Jurkat, Clone E6-1 (cell line): ENCODE data around the gene ABCE1.

Source experiments
- DNase-seq: peaks from one replicate; pipeline ENCODE4 v3.0.0-alpha.2; 2011; ENCODE audit warnings: low read depth, low spot score
- H3K4me3 ChIP-seq: 2 replicates; pipeline ENCODE4 v1.5.1; 2011; ENCODE audit warnings: mild to moderate bottlenecking, low read length, control low read depth, moderate library complexity

ABCE1 gene

DNA sequence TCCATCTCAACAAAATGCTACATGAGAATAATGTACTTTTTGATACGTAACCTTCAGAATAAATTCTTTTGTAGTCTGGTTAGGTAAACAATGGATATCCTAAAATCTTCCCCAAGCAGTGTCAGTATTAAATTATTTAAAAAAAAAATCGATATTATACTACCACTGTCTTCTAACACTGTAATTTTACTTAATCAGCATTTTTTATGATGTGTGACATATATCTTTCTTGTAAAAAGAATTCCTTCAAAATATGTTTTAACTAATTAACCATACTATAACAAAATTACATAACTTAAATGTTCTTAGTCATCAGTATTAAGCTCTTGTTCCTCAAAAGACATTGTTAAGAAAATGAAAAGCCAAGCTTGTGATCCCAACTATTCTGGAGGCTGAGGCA lies 69.8 kb downstream of the ABCE1 start:
- DNase-seq = no peak
- H3K4me3 ChIP-seq = no peak overlapping the region

DNA sequence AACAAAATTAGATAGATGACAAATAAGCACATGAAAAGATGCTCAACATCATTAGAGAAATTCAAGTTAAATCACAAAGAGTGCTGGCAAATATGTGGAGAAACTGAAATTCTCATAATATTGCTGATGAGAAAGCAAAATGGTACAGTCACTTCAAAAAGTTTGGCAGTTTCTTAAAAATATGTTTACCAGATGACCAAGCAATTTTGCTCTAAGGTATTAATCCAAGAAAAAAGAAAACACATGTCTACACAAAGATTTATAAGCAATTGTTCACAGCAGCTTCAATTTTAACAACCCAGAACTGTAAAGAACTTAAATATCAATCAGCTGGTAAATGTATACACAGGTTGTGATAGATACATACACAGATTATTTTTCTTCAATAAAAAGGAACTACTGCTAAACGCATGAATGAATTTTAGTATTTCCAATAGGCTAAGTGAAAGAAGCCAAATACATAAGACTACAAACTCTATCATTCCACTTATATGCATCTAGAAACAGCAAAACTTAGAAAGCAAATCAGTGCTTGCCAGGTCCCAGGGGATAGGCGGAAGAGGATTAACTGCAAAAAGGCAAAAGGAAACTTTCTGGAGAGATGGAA lies 70.6 kb downstream of the ABCE1 start:
- DNase-seq = no peak
- H3K4me3 ChIP-seq = no peak overlapping the region

DNA sequence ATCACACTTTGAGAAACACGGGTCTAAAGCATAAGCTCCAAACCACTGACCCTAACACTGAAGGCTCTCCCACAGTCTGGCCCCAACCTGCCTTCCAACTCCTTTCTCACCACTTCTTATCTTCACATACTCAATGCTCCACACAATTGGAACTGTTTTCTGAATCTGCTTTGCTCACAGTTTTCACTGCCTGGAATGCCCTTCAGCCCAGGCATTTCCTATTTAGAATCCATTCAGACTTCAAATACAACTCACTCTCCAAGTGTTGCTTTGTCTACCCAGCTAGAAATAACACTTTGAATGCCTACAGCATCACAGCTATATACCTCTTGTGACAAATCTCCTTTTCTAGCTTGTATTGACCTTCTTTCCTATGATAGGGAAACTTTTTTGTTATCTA lies 72.1 kb downstream of the ABCE1 start:
- no peak overlapping the region for H3K4me3 ChIP-seq
- no peak for DNase-seq

DNA sequence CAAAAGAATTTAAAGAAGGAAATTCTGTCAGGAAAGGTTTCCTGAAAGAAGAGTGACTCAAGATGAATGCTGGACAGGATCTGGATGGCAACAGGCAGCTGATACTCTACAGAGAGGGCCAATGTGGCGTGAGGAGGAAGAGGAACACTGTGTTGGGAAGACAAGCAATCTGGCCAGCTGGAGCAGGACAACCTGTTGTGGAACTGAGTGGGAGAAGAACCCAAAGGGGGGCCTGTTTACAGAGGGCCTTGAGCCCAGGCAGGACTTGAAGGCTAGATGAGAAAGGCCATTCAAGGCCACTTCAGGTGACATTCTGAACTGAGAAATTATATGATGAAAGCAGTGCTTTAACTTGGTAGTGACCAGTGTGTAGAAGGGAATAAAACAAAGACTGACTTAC lies 73.8 kb downstream of the ABCE1 start:
- no peak overlapping the region for H3K4me3 ChIP-seq
- DNase-seq = no peak

DNA sequence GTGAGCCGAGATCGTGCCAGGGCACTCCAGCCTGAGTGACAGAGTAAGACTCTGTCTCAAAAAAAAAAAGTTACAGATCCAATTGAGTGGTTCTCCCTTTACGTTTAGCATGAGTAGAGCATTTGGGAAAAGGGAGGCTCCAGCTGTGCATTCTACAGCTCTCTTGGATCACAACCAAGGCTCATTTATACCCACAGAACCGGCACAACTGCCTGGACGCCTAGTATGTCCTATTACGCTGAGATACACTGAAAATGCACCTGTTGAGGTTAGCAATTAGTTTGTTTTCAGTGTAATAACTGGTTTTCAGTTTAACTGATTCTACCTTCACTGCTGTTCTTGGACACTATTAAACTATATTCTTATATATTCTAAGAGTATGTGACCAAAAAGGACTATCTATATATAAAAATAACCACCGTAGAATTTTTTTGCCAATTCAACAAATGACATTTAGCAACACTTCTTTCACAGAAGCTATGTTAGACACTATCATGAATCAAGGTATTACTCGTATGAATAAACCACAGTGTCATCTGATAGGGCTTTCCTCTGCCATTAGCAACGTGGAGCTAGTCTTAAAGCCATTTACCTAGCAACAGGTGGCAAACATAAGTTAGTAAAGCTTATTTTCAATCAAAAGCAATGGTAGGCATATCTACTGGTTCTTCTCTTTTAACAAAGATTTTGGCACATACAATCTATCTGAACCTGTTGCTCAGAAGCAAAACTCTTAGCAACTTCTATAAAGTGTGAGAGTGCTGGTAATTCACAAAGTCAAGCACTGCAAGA lies 78.7 kb downstream of the ABCE1 start:
- peak overlapping the region; percentile 71 for H3K4me3 ChIP-seq
- DNase-seq = peak; percentile 34

DNA sequence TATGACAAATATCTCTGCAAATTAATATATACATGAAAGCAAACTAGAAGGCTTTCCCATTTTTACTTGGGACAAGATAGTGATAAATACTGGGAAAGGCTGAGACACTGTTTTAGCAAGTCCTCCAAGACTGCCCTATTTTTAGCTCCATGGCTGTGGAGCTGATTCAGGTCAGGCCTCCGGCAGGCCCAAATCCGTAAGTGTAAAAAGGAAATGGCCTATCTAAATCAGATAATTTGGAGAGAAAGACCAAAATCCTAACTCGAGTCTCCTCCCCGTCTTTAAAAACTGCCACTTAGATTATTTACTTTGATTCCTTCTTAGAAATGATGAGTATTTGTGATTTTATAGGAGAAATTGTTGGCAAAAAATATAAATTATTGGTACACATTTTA lies 79.4 kb downstream of the ABCE1 start:
- DNase-seq = no peak

DNA sequence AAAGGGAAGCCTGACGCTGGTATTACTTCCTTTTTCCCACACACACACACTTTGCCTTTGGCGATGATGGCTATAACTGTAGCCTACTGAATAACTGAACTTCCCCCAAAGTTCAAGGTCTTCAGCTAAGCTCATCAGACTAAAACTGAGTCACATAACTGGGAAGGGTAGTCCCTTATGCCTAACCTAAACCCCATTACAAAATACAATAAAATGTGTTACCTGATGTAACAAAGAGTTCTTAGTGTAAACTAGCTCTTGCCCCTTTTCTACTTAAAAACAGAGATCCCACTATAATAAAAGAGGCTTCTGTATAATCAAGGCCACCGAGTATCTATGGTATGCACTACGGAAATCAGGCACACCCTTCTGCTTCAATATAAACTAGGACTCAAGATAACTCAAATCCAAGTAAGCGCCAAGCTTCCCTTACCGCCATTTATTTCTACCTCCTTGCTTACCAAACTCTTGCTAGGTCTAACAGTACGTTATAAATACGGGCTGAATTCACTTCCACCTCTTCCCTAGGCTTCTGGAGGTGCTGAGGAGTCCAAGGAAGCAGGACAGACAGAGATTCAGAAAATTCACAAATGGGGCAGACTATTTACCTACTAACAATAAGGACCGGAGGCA lies 79.9 kb downstream of the ABCE1 start:
- no peak for DNase-seq
- peak overlapping the region; percentile 71 for H3K4me3 ChIP-seq

More for the DNA sequence above, 79.4 kb downstream of the ABCE1 start:
- H3K4me3 ChIP-seq = peak overlapping the region; percentile 71

DNA sequence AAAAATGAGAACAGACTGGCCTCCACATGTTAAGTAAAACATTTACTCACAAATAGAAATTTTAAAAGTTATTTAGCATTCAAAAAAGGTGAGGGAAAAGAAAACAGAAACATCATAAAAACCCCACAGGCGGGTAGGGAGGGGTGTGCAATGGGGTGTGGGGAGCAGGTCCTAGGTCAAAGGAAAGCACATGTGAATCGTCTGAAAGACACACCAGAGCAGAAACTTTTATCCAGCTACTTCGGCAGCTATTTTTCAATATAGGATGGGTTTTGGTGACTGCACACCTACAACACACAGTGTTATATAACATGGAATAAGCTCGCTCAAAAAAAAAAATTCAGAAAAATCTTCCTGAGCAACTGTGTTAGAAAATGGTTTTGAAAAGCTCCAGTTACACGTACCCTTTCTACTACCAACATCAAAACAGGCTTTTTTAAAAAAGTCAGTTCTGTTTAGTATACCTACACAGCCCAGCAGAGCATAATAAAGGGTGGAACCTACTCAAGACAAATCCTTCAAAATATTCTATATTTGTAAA lies 80.7 kb downstream of the ABCE1 start:
- no peak for DNase-seq

More for the DNA sequence above, 80.7 kb downstream of the ABCE1 start:
- H3K4me3 ChIP-seq = peak overlapping the region; percentile 71
